T-helper 2 cell (primary cell): Measurements from ENCODE around the gene ACTR3C.
"Not testable (repeated sequence)": the region's sequence is repeated elsewhere in the genome, so short reads cannot be mapped to it uniquely, and the experiment has no call there.

Source experiments
- DNase-seq, 5 experiments: peaks; one replicate each; pipeline versions ENCODE4 v3.0.0 to v3.0.0-alpha.2; 2012 to 2022

The ACTR3C gene

GRCh38 chr7:150278383-150278782 lies 45.0 kb downstream of the ACTR3C start:
- not testable (repeated sequence) for DNase-seq

DNA sequence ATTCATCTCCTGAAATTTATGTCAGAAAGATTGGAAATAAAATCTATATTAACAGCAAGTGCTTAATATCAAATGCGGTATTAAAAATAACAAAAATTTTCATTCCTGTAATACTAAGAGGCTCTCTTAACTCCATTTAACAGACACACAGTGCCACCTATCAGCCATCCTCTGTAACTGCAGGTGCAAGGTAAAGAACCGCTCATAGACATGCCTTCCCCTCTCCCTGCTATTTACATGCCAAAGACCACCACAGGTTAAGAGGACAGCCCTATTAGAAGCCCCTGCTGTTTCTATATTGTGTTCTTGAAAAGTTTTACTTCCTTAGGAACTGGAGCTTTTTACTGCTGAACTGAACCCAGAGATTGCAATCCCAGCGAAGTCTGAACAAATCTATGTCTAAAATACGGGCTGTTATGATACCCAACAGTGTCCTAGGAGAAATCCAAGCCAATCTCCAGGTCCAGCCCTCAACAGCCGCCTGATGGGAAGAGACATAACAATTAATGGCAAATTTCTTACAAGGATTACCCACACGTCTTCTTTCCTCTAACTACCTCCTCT lies 47.1 kb downstream of the ACTR3C start:
- DNase-seq, result peak in 2 of 5 experiments; percentile 9 to 33

DNA sequence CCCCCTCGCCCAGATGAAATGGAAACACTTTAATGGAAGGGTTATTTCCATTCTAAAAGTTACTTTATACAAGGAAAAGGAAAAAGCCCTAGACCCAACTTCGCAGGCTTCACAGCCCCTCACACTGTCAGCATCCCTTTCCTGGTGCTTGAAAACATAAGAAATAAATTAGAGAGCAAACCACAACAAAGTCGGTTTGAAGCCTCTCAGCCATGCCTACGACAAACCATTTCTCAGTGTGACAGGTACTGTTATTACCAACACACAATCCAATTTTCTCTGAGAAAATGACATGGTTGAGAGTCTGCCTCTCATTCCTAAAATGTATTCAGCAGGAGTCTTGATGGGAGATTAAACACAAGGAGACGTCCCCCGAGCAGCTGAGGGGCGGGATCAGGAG lies 51.4 kb downstream of the ACTR3C start:
- peak in 1 of 5 experiments; percentile 22 for DNase-seq

GRCh38 chr7:150270101-150270824 lies 53.1 kb downstream of the ACTR3C start:
- not testable (repeated sequence) for DNase-seq

GRCh38 chr7:150268798-150269197 lies 54.5 kb downstream of the ACTR3C start:
- not testable (repeated sequence) for DNase-seq

DNA sequence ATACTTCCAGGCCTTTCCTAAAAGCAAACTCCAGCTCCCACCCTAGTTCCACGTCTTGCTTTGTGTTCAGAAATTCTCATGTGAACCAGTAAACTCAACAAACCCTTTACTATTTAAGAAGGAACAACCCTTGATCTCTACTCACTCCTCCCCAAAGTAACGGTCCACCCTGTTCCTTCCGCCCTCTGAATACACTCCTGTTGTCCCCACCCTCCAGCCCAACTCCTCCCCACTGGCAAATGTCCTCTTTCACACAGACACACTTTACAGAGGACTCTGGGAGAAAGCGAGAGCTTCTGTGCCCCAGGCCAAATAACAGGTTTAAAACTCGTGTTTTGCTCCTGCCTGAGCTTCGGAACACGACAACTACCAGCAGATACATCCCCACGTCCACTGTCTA lies 55.1 kb downstream of the ACTR3C start:
- DNase-seq, result not testable (repeated sequence)

GRCh38 chr7:150266953-150267665 lies 56.2 kb downstream of the ACTR3C start:
- not testable (repeated sequence) for DNase-seq

GRCh38 chr7:150262656-150263055 lies 60.7 kb downstream of the ACTR3C start:
- not testable (repeated sequence) for DNase-seq

GRCh38 chr7:150247745-150248144 lies 75.6 kb downstream of the ACTR3C start:
- not testable (repeated sequence) for DNase-seq

DNA sequence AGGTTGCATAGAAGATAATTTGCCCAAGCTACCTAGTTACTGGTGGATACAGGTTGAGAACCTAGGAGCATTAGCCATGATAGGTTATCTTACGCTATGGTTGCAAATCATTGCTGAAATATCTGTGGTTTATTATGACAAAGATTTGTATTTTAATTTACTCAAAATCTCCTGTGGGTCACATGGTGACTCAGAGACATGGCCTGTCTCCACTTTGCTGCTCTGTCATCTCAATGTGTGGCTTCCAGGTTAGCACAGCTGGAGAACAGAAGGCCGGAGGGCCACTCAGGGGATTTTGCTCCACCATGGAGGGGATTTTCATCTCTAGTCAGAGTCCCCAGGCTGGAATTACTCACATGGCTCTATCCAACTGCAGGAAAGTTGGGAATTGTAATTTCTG lies 78.1 kb downstream of the ACTR3C start:
- DNase-seq, result not testable (repeated sequence)

- peak in 1 of 5 experiments; percentile 44 for DNase-seq
These were observed 80.4 kb downstream of the ACTR3C start for GRCh38 chr7:150242935-150243334.

- not testable (repeated sequence) for DNase-seq
These were observed 97.9 kb downstream of the ACTR3C start for GRCh38 chr7:150225444-150225843.

DNA sequence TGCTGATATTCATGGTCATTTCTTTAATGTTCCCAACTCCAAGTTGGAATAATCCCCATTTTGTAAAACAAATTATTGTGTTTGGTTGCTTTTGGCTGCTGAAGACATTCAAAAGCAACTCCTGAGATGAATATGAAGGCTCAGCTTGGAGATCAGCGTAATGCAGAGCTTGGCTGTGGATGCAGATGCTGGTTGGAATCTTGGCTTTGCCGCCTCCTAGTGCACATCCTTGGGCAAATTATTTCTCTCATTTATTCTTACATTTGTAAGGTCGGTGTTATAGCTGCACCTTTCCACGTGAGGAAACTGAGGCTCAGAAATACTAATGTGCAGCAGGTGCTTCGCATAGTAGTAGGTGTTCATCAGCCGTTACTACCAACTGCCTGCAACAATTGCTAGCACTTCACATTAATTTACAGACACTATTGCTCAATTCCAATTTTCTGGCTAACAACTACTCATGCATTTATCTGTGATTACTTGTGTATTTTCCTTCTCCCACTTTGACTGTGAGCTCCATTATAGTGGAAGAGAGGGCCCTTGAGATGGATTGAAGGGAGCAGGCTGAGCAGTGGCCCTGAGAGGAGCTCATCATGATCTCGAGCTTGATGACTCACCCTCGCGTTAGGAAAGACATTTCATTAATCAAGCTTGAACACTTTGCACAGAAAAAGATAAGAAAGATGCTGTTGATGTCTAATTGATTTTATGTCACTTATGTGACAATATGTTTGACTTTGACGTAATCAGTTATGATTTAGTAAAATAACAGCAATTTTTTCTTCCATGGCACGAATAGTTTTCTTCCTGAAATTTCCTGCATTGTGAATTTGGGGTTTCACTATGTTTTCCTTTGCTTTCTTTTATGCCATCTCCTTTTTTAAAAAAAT lies 101.0 kb downstream of the ACTR3C start:
- not testable (repeated sequence) for DNase-seq

DNA sequence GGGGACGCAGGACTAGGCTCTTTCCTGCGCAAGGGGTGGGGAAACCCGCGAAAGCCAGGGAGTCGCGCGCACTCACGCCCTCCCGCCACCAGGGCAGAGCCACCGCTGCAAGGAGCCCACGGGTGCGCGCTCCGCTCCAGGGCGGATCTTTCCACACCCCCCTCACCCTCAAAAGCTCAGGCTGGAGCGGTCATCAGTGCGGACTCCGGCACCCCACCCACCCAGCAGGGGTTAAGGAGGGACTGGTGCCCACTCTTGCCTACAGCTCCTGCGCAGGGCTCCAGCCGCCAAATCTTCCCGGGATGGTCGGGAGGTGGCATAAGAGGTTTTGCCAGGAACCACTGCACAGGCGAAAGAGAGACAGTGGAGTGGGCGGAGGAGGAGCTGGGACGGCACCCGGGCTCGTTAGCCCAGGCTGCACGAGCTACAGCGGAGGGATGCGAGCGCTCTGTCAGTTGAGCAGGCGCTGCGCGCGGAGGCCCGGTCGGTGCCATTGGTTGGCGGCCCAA lies 102.6 kb downstream of the ACTR3C start:
- not testable (repeated sequence) for DNase-seq

GRCh38 chr7:150219941-150220658 lies 103.2 kb downstream of the ACTR3C start:
- DNase-seq, result not testable (repeated sequence)

- DNase-seq, result not testable (repeated sequence)
These were observed 116.5 kb downstream of the ACTR3C start for GRCh38 chr7:150206848-150207247.

- DNase-seq, result not testable (repeated sequence)
These were observed 117.5 kb downstream of the ACTR3C start for GRCh38 chr7:150205866-150206265.

GRCh38 chr7:150204577-150204976 lies 118.8 kb downstream of the ACTR3C start:
- not testable (repeated sequence) for DNase-seq

- peak in 1 of 5 experiments; percentile 64 for DNase-seq
These were observed 120.5 kb downstream of the ACTR3C start for GRCh38 chr7:150202894-150203293.
